SIG-M5 (cell line): ENCODE measurements around the gene TUBA4A.
"Not testable (repeated sequence)": the region's sequence is repeated elsewhere in the genome, so short reads cannot be mapped to it uniquely, and the experiment has no call there.

Experiments used
- DNase-seq: peaks from one replicate; lab custom pipeline; 2025; lab: John Stamatoyannopoulos, UW

The TUBA4A gene

DNA sequence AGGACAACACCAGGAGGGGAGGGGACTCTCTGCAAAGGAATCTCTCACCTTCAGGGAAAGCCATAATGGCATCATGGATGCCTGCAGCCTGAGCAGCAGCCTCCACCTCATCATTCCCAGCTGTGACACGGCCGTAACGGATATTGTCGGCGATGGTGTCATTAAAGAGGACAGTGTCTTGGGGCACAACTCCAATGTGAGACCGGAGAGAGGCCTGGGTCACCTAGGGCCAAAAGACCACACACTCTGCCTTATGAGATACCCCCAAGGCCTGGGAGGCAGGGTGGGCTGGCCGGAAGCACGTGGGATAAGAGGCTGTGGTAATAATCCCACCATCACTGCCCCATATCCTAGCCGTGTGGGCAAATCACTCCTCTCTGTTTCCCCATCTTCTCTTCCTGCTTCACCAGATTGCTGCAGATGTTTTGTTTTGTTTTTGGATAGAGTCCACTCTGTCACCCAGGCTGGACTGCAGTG is 42.8 kb downstream of the TUBA4A start:
- DNase-seq = no peak

GRCh38 chr2:219210196-219210885 is 43.4 kb downstream of the TUBA4A start:
- DNase-seq = no peak

DNA sequence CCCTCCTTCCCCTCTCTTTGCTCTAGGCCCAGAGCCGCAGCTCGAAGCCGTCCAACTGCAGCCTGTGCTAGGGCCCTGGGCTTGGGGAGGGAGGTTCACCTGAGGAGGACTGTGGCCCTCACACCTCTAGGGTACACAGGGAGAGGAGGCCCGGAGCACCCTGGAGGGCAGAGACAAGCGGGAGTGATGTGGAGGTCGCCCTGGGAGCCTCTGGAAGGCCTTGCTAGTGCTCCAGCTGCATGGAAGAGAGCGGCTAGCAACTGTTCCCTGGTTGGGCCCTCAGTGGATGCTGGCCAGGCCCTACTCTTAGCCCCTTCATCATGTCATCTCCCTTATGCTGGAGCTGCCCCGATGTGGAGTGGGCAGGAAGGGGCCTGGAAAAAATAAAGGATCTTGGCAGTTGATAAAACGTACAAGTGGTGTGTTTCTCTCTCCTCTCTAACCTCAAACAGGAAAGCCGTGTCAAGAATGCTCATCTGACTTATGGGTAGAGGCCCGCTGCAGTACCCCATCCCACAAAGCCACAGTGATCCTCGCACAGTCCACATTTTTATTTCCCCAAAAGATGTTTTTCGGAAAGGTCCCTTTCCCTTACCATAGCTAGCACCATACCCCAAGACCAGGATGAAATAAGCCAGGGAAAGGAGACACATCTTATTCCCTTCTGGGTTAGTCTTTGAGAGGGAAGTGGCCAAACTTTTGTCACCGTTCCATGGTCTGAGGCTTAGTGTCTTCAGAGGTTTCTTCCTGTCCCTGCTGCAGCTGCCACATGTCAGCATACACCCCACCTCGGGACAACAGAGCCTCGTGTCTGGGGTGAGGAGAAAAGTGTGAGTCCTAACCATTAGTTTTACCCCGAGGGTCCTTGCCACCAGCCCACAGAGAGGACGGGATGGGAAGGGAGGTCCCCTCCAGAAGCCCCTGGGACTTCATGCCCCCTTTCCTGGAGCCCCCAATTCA is 44.2 kb downstream of the TUBA4A start:
- DNase-seq = no peak

DNA sequence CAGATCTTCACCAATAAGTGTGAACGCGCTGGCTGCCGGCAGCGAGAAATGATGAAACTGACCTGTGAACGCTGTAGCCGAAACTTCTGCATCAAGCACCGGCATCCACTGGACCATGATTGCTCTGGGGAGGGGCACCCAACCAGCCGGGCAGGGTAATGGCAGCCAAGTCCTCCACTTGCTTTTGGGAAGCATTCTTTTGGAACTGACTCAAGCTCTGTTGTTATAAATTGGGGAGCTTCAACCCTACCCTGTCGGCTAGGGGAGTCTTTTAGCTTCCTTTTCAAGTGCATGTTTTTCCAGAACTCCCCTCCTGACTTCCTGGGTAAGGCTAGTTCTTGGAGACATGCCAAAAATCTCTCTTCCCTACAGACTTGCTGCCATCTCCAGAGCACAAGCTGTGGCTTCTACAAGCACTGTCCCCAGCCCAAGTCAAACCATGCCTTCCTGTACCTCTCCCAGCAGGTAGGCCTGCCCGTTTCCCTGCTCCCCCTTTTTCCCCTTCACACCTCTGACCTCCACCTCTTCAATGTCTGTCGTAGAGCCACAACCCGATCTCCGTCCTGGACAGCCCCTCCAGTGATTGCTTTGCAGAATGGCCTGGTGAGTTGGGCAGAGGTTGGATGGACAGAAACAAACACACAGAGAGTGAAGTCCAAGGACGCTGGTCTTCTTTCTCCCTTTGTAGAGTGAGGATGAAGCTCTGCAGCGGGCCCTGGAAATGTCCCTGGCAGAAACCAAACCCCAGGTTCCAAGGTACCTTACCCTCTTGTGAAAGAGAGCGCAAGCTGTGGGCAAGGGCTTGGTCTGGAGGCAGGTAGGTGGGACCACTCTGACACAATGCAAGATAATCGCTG is 45.6 kb downstream of the TUBA4A start:
- no peak for DNase-seq

DNA sequence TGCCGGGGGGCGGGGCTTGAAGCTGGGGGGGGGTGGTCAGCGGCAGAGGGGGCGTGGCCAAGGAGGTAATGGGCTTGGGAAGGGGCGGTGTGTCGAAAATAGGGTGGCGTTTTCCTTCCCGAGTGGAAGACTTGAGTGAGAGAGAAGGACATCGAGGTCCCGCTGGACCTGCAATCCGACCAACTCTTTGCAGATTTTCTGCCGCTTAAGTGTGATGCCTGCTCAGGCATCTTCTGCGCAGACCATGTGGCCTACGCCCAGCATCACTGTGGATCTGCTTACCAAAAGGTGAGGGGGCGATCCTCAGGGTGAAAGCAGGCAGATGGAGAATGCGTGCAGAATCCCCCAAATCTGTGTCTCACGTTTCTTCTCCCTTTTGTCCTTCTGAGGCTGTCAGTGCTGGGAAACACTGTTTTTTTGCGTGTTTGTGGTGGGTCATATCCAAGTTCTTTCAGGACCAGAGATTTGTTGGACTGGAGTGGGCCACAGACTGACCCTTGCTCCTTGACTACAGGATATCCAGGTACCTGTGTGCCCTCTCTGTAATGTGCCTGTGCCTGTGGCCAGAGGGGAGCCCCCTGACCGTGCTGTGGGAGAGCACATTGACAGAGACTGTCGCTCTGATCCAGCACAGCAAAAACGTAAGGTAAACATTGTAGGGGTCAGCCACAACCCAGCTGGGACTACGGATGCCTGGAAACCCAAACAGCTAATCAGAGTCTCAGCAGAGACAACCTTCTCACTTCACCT is 46.4 kb downstream of the TUBA4A start:
- no peak for DNase-seq

DNA sequence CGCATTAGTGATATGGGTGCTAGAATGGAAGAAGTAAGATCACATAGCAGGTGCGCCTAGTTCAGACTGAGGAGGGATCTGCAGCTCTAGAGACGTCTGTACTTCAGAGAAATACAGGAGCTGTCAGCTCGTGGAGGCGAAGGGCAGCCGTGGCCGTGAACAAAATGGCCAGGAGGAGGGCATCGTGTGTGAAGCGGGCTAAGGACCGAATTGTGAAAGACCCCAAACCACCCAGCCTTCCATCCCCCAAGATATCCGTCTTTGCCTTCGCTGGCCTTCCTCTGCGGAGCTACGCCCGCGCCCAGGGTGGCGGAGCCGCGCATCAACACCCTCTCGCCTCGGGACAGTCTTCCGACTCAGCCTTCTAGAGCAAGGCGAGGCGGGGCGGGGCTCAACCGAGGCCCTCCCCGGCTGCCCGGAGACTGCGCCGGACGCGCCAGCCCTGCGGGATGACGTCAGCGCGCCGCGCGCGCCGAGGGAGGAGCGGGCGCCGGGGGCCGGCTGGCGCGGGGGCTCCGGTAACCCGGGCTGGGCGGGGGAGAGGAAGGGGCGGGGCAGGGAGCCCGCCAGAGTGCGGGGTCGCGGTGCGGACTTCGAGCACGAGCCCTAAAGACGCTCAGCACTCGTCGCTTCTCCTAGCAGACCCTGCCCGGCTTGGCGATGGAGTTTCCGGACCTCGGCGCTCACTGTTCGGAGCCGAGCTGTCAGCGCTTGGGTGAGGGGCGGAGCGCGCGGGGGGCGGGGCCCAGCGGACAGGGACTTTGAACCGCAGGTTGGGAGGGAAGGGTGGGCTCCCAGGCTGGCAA is 47.2 kb downstream of the TUBA4A start, which contains the start of gene ZFAND2B:
Gene ZFAND2B (plus strand): TSS at position 455 of the 806 bp plus-strand sequence. CDS start 206 bp downstream, at position 661.
- DNase-seq = peak; percentile 54

DNA sequence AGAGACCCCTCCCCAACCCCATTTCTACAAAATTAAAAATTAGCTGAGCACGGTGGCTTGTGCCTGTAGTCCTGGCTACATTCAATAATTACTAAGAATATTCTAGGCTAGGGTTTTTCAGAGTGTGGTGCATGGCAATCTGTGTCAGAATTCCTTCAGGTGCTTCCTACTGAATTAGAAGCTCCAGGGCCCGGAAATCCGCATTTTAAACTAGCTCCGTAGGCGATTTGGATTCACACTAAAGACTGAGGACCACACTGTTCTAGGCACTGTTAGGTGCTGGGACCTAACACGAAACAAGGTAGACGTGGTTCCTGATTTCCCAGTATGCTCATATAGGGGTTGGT is 47.8 kb downstream of the TUBA4A start:
- DNase-seq = no peak

DNA sequence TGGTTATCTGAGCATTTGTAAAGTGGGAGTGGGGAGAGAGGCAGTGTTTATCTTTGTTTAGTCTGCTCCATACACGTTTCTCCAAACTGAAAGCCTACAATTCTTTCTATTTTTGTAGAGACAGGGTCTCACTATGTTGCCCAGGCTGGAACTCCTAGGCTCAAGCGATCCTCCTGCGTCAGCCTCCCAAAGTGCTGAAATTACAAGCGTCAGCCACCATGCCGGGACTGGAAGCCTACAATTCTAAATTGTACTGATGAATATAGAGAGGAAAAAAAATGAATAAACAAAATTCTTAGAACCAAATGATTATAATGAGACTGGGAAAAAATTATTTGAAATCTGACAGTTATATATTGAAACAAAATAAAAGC is 48.6 kb downstream of the TUBA4A start:
- DNase-seq = no peak

DNA sequence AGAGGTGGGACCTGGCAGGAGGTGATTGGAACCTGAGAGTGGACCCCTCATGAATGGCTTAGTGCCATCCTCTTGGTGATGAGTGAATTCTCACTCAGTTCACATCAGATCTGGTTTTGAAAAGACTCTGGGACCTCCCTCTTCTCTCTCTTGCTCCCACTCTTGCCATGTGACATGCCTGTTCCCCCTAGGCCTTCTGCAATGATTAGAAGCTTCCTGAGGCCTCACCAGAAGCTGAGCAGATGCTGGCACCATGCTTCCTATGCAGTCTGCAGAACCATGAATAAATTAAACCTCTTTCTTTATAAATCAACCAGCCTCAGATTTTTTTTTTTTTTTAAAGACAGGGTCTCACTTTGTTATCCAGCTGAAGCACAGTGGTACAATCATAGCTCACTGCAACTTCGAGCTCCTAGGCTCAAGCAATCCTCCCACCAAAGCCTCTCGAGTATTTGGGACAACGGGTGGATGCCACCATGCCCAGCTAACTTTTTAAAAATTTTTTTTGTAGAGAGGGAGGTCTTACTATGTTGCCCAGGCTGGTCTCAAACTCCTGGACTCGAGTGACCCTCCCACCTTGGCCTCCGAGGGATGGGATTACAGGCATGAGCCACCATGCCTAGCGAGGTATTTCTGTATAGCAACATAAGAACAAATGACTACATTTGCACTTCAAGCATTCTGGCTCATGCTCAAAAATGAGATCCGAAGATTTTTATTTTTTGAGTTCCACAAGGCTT is 49.1 kb downstream of the TUBA4A start:
- DNase-seq = no peak

- not testable (repeated sequence) for DNase-seq
Measured at GRCh38 chr2:219201331-219201730, 52.4 kb downstream of the TUBA4A start.

GRCh38 chr2:219200502-219201326 is 53.0 kb downstream of the TUBA4A start:
- not testable (repeated sequence) for DNase-seq
